GM21381 (cell line): Measurements from ENCODE around the gene SEPTIN6.
"Not testable (repeated sequence)": the region's sequence is repeated elsewhere in the genome, so short reads cannot be mapped to it uniquely, and the experiment has no call there.

Source experiments
- ATAC-seq: cut with Tn5 transposase; IDR thresholded peaks from one replicate; pipeline ENCODE4 v1.9.1; 2021; ENCODE audit warnings: mild to moderate bottlenecking, moderate library complexity; ENCODE audit not compliant: unreplicated experiment

The SEPTIN6 gene

GRCh38 chrX:119692191-119693039 is 553 bp downstream of the SEPTIN6 start:
- peak; percentile 12 for ATAC-seq

DNA sequence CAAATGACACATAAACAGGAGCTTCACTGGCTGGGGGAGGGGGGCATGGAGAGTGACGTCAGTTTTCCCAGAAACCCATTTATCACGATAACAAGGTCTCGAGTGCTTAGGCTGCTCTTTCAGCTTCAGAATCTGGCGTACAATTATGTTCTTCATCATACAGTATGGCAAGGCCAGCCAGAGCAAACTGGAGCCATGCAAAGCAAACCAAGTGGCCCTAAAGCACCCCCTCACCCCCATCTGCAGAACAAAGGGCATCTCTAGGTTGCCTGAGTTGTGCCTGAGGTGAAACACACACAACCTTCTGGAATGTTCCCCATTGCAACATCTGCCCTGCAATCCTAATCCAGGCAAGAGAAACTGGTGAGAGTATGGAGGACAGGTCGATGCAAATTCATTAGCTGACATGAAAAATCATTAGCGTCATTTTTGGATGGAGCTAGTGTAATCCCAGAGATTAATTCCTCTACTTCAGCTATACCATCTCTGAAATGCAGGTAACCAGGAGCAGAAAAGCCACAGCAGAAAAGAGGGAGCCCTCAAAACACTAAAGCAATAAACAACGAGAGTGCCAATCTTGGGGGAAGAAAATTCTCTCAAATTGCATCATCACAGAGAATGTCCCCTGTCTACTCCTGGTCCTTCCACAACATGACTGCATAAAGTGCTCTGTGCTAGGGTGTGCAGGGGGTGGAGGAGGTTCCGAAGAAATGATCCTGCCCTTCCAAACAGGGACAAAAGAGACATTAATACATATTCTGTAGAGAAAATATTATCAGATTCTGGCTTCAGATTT is 1.8 kb downstream of the SEPTIN6 start:
- no peak for ATAC-seq

DNA sequence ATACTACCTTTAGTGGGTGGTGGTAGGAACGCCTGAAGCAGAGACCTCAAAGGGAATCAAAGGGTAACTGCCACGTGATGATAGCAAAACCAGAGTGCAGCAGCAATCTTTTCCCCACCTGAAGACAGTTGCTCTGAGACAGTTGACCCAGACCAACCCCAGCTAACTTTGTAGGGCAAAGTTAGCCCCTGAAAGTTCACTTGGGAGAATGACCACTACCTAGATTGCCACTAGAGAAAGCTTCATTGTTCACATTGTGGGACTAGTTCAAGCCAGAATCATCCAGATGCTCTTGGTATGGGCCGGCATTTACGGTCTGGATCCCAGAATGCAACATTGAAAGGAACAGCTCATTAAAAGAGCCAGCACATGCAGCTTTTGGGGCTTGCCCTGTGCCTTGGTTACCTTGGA is 4.1 kb downstream of the SEPTIN6 start:
- ATAC-seq = no peak

DNA sequence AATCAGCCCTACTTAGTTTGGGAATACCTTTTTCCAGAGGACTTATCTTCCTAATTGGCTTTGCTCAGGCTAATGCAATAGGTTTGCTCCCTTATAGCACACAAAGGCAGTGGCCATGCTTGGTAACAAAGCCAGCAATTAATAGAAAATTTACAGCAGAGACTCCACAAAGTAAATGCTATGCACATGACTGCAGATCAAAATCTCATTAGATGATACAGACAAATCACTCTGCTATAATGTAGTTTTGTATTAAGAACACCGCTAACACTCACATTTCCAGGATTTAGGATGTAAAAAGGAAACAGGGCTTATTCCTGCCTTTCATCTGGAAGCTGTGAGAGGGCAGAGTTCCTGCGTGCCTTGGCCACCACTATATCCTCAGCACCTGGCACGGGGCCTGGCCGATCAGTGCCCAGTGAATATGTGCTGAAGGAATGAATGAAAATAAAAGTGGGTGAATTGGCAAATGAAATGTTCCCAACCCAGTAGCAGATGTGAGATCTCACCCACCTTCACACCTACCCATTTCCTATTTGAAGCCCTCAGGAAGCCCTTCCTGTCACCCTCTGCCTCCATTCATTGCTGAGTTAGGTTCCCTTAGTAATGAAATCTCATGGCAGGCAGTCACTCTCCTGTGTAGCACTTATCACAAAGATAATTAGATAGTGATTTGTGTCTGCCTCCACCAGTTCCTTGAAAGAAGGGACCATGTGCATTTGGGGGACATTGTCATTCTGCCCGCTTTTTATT is 5.1 kb downstream of the SEPTIN6 start:
- no peak for ATAC-seq

GRCh38 chrX:119686087-119686691 is 6.8 kb downstream of the SEPTIN6 start:
- peak; percentile 27 for ATAC-seq

- ATAC-seq = peak; percentile 39
Measured at GRCh38 chrX:119685225-119686066, 7.5 kb downstream of the SEPTIN6 start.

DNA sequence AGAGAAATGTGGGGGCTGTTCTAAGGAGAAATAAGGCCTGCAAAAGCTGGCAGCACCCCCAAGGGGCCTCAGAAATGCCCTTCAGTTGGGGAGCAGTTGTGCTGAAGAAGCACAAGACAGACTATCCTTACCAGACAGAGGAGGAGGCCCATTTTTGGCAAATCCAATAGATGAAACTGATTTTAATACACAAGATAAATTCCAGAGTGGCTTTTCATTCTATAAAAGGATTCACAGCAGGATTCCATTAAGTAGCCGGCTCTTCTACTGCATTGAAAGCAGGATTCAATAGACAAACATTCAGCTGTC is 8.1 kb downstream of the SEPTIN6 start:
- no peak for ATAC-seq

GRCh38 chrX:119684312-119684711 is 8.7 kb downstream of the SEPTIN6 start:
- ATAC-seq = not testable (repeated sequence)

- peak; percentile 28 for ATAC-seq
Measured at GRCh38 chrX:119682019-119682989, 10.7 kb downstream of the SEPTIN6 start.

- no peak for ATAC-seq
Measured at GRCh38 chrX:119677654-119677981, 15.3 kb downstream of the SEPTIN6 start.

GRCh38 chrX:119676949-119677653 is 15.9 kb downstream of the SEPTIN6 start:
- ATAC-seq = no peak

GRCh38 chrX:119673336-119673735 is 19.6 kb downstream of the SEPTIN6 start:
- no peak for ATAC-seq

DNA sequence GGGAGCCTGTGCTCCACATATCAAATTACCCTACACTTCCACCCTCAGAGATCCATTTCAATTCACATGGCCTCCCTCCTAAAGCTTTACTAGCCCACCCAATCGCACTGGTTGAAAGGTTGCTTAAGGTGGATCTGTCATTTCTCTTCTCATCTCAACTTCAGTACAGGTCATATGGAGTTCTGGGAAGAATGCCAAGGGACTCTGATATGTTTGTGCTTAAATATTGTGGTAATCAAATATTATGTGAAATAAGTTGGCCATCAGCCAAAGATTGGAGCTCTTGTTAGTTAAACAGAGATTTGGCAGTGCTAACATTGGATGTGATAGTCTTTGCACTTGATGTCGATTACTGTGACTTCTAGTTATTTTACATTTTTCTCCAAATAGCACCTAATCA is 20.5 kb downstream of the SEPTIN6 start:
- ATAC-seq = no peak

GRCh38 chrX:119669424-119670037 is 23.4 kb downstream of the SEPTIN6 start:
- no peak for ATAC-seq

GRCh38 chrX:119667111-119667878 is 25.7 kb downstream of the SEPTIN6 start:
- no peak for ATAC-seq

DNA sequence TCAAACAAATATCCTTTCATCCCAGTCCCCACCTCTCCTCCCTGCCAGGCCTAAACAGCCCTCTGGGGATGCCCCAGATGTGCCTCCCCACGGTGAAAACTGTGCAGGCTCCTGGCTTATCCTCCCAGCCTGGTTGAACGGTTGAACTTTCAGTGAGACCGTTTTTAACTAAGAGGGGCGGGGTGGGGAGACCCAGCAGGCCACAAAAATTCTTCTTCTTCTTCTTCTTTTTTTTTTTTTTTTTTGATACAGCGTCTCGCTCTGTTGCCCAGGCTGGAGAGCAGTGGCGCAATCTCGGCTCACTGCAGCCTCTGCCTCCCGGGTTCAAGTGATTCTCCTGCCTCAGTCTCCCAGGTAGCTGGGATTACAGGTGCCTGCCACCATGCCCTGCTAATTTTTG is 28.1 kb downstream of the SEPTIN6 start:
- ATAC-seq = not testable (repeated sequence)

DNA sequence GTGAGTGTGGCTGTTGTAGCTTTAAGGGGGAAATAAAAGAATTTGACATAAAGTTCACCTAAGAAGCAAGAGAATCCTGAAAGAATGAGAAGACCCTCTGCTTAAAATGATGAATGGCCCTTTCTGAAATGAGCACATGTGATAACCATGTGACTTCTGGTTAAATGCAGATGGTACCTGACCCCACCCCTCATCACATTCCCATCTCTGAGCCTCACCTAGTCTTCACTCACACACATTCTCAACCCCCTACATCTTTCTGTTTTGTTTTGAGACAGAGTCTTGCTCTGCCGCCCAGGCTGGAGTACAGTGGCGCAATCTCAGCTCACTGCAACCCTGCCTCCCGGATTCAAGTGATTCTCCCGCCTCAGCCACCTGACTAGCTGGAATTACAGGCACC is 31.5 kb downstream of the SEPTIN6 start:
- no peak for ATAC-seq
